ENCODE data around the gene PBX1.

The PBX1 gene

GRCh38 chr1:164886101-164886500 is 327.1 kb downstream of the PBX1 start:
- no peak for FAIRE-seq

DNA sequence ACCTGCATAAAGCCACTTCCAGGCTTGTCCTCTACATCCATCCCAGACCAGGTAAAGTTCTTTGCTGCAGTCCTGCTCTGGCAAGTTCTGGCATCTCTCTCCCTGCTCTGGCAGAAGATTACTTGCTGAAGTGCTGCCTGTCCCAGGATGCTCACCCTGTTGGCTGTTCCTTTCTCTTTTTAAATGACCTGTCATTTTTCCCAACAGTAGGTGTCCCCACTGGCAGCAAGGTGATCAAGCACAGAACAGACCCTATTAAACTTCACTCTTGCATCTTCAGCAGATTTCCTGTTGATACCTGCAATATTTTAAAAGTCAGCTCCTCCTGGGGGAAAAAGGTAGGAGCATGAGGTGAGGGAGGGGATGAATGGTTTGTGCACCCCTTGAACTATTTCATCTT is 332.6 kb downstream of the PBX1 start:
- FAIRE-seq, result no peak

DNA sequence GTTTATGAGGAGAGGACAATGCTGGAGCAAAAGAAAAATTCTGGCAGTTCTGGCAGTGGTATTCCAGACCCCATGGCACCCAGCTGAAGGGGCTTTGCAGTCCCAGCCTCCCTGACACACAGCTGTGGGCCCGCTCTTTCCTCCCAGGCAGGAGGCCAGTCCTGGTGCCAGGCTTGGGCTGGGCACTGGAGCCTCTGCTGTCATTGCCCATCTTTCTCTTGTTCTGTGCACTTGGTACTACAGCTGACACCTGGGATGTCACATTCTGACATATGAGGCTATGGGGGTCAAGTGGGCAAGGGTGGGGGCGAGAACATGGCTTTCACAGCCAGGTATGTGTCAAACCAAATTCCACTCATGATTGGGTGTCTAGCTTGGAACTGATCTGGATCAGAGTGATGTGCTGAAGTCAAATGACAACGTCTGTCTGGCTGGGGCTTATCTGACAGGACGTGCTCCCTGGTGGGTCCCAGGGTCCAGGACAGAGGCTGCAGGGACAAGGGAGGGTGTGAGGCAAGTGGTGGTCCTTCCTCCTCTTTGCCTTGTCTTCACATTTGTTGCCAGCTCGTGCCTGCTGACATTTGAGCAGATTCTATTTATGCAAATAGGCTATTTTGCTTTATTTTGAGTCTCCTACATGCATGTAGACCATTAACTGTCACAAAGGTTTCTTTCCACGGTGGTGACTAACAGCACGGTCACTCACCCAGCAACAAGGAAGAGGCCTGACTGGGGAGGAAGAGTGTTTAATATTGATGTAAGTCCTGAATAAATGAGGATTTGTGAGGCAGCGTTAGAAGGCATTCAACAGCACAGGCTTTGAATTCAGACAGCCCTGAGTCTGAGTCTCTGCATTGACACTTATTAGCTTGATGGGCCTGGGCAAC is 336.3 kb downstream of the PBX1 start:
- FAIRE-seq, result peak; percentile 93

DNA sequence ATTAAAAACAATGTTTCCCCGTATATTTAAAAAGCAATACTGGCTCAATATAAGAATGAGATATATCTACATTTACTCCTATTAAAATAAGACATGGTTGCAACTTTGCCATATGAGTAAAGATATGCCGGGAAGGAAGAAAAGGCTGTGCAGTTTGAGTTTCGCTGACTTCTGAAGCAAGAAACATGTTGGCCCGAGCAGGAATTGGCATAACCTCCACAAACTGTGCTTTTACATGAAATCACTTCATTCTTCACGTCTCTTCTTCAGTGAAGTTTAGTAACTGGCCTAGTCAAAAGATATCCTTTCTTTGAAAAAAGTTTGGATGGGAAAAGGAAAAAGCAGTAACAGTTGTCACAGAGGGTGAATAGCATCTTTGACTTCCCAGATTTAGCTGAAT is 342.0 kb downstream of the PBX1 start:
- FAIRE-seq, result no peak
